Upper lobe of right lung (tissue), 1 donor: Measurements from ENCODE around the gene TFDP2. TPM values are rescaled to one million over a fixed set of nuclear protein-coding genes. Genes with fewer than 3 reads are reported as not detected.

Experiments
- ATAC-seq: fragments of 200-7000 bp; cut with Tn5 transposase; one replicate; pipeline ENCODE4 v1.9.1; 2020; ENCODE audit warnings: mild to moderate bottlenecking, moderate library complexity
- DNase-seq: peaks from one replicate; pipeline ENCODE4 v3.0.0-alpha.2; 2020
- H3K27ac ChIP-seq: fragments of 200-600 bp; one replicate; pipeline ENCODE4 v1.8.0; 2022
- H3K27me3 ChIP-seq: fragments of 200-600 bp; one replicate; pipeline ENCODE4 v1.8.0; 2022; ENCODE audit warnings: mild to moderate bottlenecking
- H3K36me3 ChIP-seq: fragments of 200-600 bp; one replicate; pipeline ENCODE4 v1.8.0; 2022
- H3K4me1 ChIP-seq: fragments of 200-600 bp; one replicate; pipeline ENCODE4 v1.8.0; 2022
- H3K4me3 ChIP-seq: fragments of 200-600 bp; one replicate; pipeline ENCODE4 v1.8.0; 2022; ENCODE audit warnings: mild to moderate bottlenecking
- H3K9me3 ChIP-seq: fragments of 200-600 bp; one replicate; pipeline ENCODE4 v1.8.0; 2022
- CTCF ChIP-seq: fragments of 200-600 bp; IDR thresholded peaks from one replicate; pipeline ENCODE4 v1.8.0; 2022; ENCODE audit warnings: antibody characterized with exemption
- intact Hi-C: fragments of 100-400 bp; cut with DNase I; formaldehyde crosslinking; loops from one replicate; pipeline ENCODE4 v1.11.0; 2022
- total RNA-seq: library from RNA; stranded (reverse); fragmentation: NEBNext Ultra II Directional; extraction: Animal tissue kit (Norgen Biotek cat#: 25700); gene quantifications from one replicate; pipeline ENCODE4 v1.2.1, GENCODE V29; 2021
- donor health status: DM: no; HTN: yes; CAD: no; lungs with severe emphysema.

The TFDP2 gene
- total RNA-seq, 1 donor from 2014 or later = 26.7 TPM

GRCh38 chr3:141955175-141955574 is 194.2 kb downstream of the TFDP2 start:
- Histone ChIP-seq H3K4me1 (no peaks in the 10 kb centered on the region), H3K36me3 (peaks cover 21% of the 10 kb centered on the region), H3K27ac (no peak overlapping the region), H3K4me3 (no peak overlapping the region), H3K9me3 (no peaks in the 10 kb centered on the region), H3K27me3 (no peaks in the 10 kb centered on the region)
- intact Hi-C loops = no loop called here
- ATAC-seq = no peak
- TF ChIP-seq CTCF = no peak
- no peak for DNase-seq

GRCh38 chr3:141952611-141953010 is 196.7 kb downstream of the TFDP2 start:
- DNase-seq = no peak
- no peak overlapping the region for H3K4me3 ChIP-seq
- no peaks in the 10 kb centered on the region for H3K9me3 ChIP-seq
- intact Hi-C loops = no loop called here
- H3K27ac ChIP-seq = no peak overlapping the region
- H3K36me3 ChIP-seq = peaks cover 16% of the 10 kb centered on the region
- H3K4me1 ChIP-seq = no peaks in the 10 kb centered on the region
- H3K27me3 ChIP-seq = no peaks in the 10 kb centered on the region
- TF ChIP-seq CTCF = no peak
- ATAC-seq = no peak

GRCh38 chr3:141950572-141951493 is 198.5 kb downstream of the TFDP2 start:
- Histone ChIP-seq H3K4me1 (no peaks in the 10 kb centered on the region), H3K27ac (no peak overlapping the region), H3K27me3 (no peaks in the 10 kb centered on the region), H3K9me3 (no peaks in the 10 kb centered on the region), H3K36me3 (peaks cover 16% of the 10 kb centered on the region), H3K4me3 (no peak overlapping the region)
- no peak for ATAC-seq
- no peak for DNase-seq
- intact Hi-C loops = no loop called here
- no peak for TF ChIP-seq CTCF

GRCh38 chr3:141949972-141950371 is 199.4 kb downstream of the TFDP2 start:
- no peak for ATAC-seq

GRCh38 chr3:141949399-141949798 is 199.9 kb downstream of the TFDP2 start:
- intact Hi-C loops = no loop called here

More at GRCh38 chr3:141949972-141950371, 199.4 kb downstream of the TFDP2 start:
- no peaks in the 10 kb centered on the region for H3K27me3 ChIP-seq
- no peak overlapping the region for H3K4me3 ChIP-seq
- DNase-seq = no peak
- no peaks in the 10 kb centered on the region for H3K4me1 ChIP-seq
- H3K27ac ChIP-seq = no peak overlapping the region
- H3K36me3 ChIP-seq = peaks cover 16% of the 10 kb centered on the region
- no peak for TF ChIP-seq CTCF
- intact Hi-C loops = no loop called here
- no peaks in the 10 kb centered on the region for H3K9me3 ChIP-seq

More at GRCh38 chr3:141949399-141949798, 199.9 kb downstream of the TFDP2 start:
- Histone ChIP-seq H3K27me3 (no peaks in the 10 kb centered on the region), H3K36me3 (peaks cover 16% of the 10 kb centered on the region), H3K4me3 (no peak overlapping the region), H3K27ac (no peak overlapping the region), H3K9me3 (no peaks in the 10 kb centered on the region), H3K4me1 (no peaks in the 10 kb centered on the region)
- DNase-seq = no peak
- no peak for ATAC-seq
- TF ChIP-seq CTCF = no peak
